HG03378 (cell line): ENCODE results near the gene ZNF790.

Experiments
- ATAC-seq: cut with Tn5 transposase; IDR thresholded peaks from one replicate; pipeline ENCODE4 v1.9.1; 2021; ENCODE audit warnings: mild to moderate bottlenecking, moderate library complexity; ENCODE audit not compliant: unreplicated experiment

The ZNF790 gene

DNA sequence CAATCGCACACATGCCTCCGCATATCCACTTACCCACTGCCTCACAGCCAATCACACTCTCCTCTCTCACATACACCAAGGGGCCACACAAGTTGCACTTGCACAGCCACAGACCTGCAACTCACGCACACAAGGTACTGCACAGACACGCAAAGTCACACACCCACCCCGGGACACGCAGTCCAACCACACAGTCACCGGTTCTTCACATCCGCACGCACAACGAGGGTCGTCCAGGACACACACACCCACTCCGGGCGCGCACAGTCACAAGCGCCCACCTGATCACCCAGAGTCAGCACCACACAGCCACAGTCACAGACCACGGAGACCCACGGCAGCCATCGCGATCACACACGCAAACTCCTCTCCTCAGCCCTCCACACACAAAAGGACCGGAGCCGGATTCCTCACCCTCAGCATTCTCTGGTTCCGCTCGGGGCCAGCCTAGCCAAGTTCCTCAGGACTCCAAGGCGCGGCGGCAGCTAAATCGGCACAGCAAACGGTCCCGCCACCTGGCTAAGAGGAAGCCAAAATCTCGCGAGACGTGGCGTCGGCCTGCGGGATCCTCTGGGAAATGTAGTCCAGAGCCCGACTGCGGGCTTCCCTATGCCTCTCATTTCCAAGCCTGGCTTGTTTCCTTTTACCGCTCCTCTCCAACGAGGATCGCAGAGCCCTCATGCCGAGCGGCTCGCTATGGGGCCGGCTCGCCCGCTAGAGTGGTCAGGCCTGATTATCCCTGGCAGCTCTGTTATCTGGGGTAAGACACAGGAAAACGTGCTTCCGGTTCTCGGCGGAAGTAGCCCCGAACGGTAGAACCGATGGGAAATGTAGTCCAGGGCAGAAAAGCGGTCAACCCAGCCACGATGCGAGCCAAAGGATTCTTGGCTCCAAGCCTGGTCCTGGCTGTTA, 65.6 kb downstream of the ZNF790 start, which contains the start of gene ZNF850:
ZNF850 (minus strand) TSS at position 497 of the 912 bp plus-strand sequence. CDS start 10,201 bp downstream, outside the sequence.
- peak; percentile 89 for ATAC-seq

DNA sequence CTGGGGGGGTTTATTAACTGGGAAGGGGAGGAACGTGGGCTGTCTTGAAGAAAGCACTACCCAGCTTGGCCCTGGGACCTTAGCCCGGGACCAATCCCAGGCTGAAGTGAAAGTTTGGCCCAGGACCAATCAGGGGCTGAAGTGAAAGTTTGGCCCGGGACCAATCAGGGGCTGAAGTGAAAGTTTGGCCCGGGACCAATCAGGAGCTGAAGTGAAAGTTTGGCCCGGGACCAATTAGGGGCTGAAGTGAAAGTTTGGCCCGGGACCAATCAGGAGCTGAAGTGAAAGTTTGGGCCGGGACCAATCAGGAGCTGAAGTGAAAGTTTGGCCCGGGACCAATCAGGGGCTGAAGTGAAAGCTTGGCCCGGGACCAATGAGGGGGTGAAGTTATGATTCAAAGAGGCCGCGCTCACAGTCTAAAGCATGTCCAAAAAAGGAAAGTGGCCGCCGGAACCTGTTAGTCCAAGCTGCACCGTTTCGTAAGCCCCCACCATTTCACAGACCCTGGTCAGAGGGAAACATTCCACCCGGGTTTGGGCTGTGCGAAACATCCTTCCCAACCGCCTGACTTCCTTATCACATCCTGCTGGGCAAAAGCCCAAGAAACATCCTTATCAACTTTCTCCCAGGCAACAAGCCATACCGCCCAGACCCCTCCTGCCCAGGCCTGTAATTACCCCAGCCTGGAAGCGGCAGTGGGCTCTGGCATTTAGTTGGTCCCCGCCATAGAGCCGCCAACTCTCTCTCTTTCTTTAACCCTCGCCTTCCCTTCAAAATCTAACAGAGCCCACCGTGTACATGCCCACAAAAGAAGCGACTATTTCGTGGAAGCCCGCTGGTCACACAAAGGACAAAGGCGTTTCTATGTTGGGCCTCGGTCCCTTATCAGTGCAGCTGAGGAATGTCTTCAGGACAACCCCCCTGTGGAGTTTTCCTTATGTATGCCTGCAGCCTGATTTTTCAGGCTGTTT, 66.6 kb downstream of the ZNF790 start:
- no peak for ATAC-seq
